HG02970 (cell line): ENCODE results near the gene PLA2G4F.
"Not testable (repeated sequence)": the region's sequence is repeated elsewhere in the genome, so short reads cannot be mapped to it uniquely, and the experiment has no call there.

Experiments used
- ATAC-seq: cut with Tn5 transposase; IDR thresholded peaks from one replicate; pipeline ENCODE4 v1.9.1; 2021; ENCODE audit warnings: mild to moderate bottlenecking, moderate library complexity, moderate number of reproducible peaks; ENCODE audit not compliant: unreplicated experiment, low FRiP score

Gene PLA2G4F

GRCh38 chr15:42104095-42104891 is 52.1 kb downstream of the PLA2G4F start:
- no peak for ATAC-seq

GRCh38 chr15:42102646-42103235 is 53.7 kb downstream of the PLA2G4F start:
- no peak for ATAC-seq

- no peak for ATAC-seq
Measured at GRCh38 chr15:42101861-42102260, 54.6 kb downstream of the PLA2G4F start.

GRCh38 chr15:42100021-42100800 is 56.2 kb downstream of the PLA2G4F start:
- no peak for ATAC-seq

- no peak for ATAC-seq
Measured at GRCh38 chr15:42097018-42097417, 59.4 kb downstream of the PLA2G4F start.

- no peak for ATAC-seq
Measured at GRCh38 chr15:42094512-42094963, 61.9 kb downstream of the PLA2G4F start, which contains the start of gene PLA2G4D. TSS of gene PLA2G4D (minus strand) at chr15:42094562. CDS start at chr15:42094459, 103 bp downstream.

- ATAC-seq: no peak
Measured at GRCh38 chr15:42093966-42094365, 62.5 kb downstream of the PLA2G4F start.

- ATAC-seq: no peak
Measured at GRCh38 chr15:42092398-42093318, 63.8 kb downstream of the PLA2G4F start.

- ATAC-seq: not testable (repeated sequence)
Measured at GRCh38 chr15:42091753-42092397, 64.6 kb downstream of the PLA2G4F start.

- ATAC-seq: no peak
Measured at GRCh38 chr15:42090781-42091180, 65.7 kb downstream of the PLA2G4F start.

- no peak for ATAC-seq
Measured at GRCh38 chr15:42090370-42090769, 66.1 kb downstream of the PLA2G4F start.

GRCh38 chr15:42089942-42090341 is 66.5 kb downstream of the PLA2G4F start:
- ATAC-seq: no peak
